Neural progenitor cell (in vitro differentiated cells): ENCODE results near the gene GLG1. TPM values are rescaled to one million over a fixed set of nuclear protein-coding genes. Genes with fewer than 3 reads are reported as not detected.
"Not testable (repeated sequence)": the region's sequence is repeated elsewhere in the genome, so short reads cannot be mapped to it uniquely, and the experiment has no call there.

Source experiments
- DNase-seq: peaks from one replicate; pipeline ENCODE4 v3.0.0-alpha.2; 2016; ENCODE audit warnings: low spot score
- H2AFZ ChIP-seq: fragments of 200-600 bp; sonication (generic); replicated peaks from 2 replicates; pipeline ENCODE4 v1.6.1; 2016; ENCODE audit warnings: antibody characterized with exemption
- H3F3A ChIP-seq: fragments of 200-600 bp; sonication (generic); 2 replicates; pipeline ENCODE4 v1.6.1; 2016; ENCODE audit warnings: antibody characterized with exemption, low read depth
- H3K27ac ChIP-seq: fragments of 200-600 bp; sonication (generic); 2 replicates; pipeline ENCODE4 v1.5.1; 2016; ENCODE audit warnings: mild to moderate bottlenecking
- H3K27me3 ChIP-seq: fragments of 200-600 bp; sonication (generic); 2 replicates; pipeline ENCODE4 v1.6.1; 2016; ENCODE audit warnings: mild to moderate bottlenecking, moderate library complexity
- H3K36me3 ChIP-seq: fragments of 200-600 bp; sonication (generic); 2 replicates; pipeline ENCODE4 v1.5.1; 2016
- H3K4me1 ChIP-seq: fragments of 200-600 bp; sonication (generic); 2 replicates; pipeline ENCODE4 v1.6.1; 2016; ENCODE audit warnings: mixed run types
- H3K4me2 ChIP-seq: fragments of 200-600 bp; sonication (generic); 2 replicates; pipeline ENCODE4 v1.6.1; 2016
- H3K4me3 ChIP-seq: fragments of 200-600 bp; sonication (generic); 2 replicates; pipeline ENCODE4 v1.5.1; 2016
- H3K79me2 ChIP-seq: fragments of 200-600 bp; sonication (generic); 2 replicates; pipeline ENCODE4 v1.6.1; 2016; ENCODE audit warnings: low read depth
- H3K9ac ChIP-seq: fragments of 200-600 bp; sonication (generic); 2 replicates; pipeline ENCODE4 v1.6.1; 2016
- H3K9me3 ChIP-seq: fragments of 200-600 bp; sonication (generic); 2 replicates; pipeline ENCODE4 v1.5.1; 2016; ENCODE audit warnings: low read depth
- H4K20me1 ChIP-seq: fragments of 200-600 bp; sonication (generic); 2 replicates; pipeline ENCODE4 v1.6.1; 2016; ENCODE audit warnings: low read depth
- H3K27ac Mint-ChIP-seq: 3 replicates; pipeline ENCODE4 v1.8.0; 2021; ENCODE audit warnings: mixed read lengths
- H3K27me3 Mint-ChIP-seq: 2 replicates; pipeline ENCODE4 v1.8.0; 2022; ENCODE audit warnings: low read depth, mild to moderate bottlenecking, inconsistent platforms, moderate library complexity, mixed read lengths; ENCODE audit not compliant: insufficient read depth
- H3K36me3 Mint-ChIP-seq: 3 replicates; pipeline ENCODE4 v1.8.0; 2021; ENCODE audit warnings: mixed read lengths
- H3K4me1 Mint-ChIP-seq: 3 replicates; pipeline ENCODE4 v1.8.0; 2021; ENCODE audit warnings: mixed read lengths
- H3K4me3 Mint-ChIP-seq: 3 replicates; pipeline ENCODE4 v1.8.0; 2021; ENCODE audit warnings: mild to moderate bottlenecking, moderate library complexity, mixed read lengths
- H3K9me3 Mint-ChIP-seq: 3 replicates; pipeline ENCODE4 v1.8.0; 2020; ENCODE audit warnings: mixed read lengths
- EZH2 ChIP-seq: fragments of 200-600 bp; sonication (generic); IDR thresholded peaks from 2 replicates; pipeline ENCODE4 v1.6.1; 2017; ENCODE audit warnings: antibody characterized with exemption, mild to moderate bottlenecking, moderate library complexity
- EZH2phosphoT487 ChIP-seq: fragments of 200-600 bp; sonication (generic); IDR thresholded peaks from 2 replicates; pipeline ENCODE4 v1.6.1; 2017; ENCODE audit warnings: antibody characterized with exemption
- total RNA-seq: library from RNA; depleted of rRNA; stranded (reverse); fragments of >200 nt; gene quantifications from 2 replicates; pipeline ENCODE4 v1.2.3, GENCODE V29; 2015; ENCODE audit warnings: low replicate concordance
- TF ChIP-seq, protein P1 (sequence below): fragments of 200-600 bp; sonication (generic); IDR thresholded peaks from 2 replicates; pipeline ENCODE4 v1.5.1; 2017; ENCODE audit warnings: antibody characterized with exemption, mild to moderate bottlenecking

GLG1 gene
- 117 and 138 TPM in 2 replicates for total RNA-seq

DNA sequence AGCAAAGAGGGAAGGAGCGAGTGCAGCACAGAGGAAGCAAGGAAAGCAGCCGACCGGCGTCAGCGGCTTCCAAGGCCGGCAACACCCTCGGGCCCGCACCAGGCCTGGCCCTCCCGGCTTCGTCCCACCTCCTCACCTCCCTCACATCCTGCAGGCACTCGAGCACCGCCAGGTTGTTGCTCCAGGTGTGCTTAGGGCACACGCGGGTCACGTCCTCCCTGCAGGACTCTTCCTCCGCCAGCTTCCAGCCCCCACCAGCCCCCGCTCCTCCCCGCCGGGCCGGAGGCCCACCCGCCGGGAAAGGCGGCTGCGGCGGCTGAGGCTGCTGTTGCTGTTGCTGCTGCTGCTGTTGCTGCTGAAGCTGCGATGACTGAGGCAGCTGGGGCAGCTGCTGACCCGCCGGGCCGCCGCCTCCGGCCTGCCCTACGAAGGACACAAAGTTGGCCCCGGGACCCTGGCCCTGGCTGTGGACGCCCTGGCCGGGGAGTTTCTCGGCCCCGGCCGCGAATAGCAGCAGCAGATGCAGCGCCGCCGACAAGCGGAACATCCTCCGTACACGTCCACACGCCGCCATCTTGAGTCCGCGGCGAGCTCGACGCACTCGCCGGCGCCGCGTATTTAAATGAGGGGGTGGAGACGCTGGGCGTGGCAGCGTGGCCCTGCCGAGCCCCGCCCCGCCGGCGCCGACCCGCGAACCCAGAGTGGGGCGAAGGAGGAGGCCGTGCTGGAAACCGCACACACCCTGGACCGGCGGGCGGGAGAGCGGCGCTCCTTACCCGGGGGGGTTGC is at the start of gene GLG1:
GLG1 (minus strand) TSS at position 594 of the 789 bp plus-strand sequence; CDS start at position 574, 20 bp downstream.
- H3K4me1 Mint-ChIP-seq = peaks cover 35% of the 10 kb centered on the region
- no peak for TF ChIP-seq EZH2
- TF ChIP-seq EZH2phosphoT487 = no peak
- TF ChIP-seq, protein P1, sequence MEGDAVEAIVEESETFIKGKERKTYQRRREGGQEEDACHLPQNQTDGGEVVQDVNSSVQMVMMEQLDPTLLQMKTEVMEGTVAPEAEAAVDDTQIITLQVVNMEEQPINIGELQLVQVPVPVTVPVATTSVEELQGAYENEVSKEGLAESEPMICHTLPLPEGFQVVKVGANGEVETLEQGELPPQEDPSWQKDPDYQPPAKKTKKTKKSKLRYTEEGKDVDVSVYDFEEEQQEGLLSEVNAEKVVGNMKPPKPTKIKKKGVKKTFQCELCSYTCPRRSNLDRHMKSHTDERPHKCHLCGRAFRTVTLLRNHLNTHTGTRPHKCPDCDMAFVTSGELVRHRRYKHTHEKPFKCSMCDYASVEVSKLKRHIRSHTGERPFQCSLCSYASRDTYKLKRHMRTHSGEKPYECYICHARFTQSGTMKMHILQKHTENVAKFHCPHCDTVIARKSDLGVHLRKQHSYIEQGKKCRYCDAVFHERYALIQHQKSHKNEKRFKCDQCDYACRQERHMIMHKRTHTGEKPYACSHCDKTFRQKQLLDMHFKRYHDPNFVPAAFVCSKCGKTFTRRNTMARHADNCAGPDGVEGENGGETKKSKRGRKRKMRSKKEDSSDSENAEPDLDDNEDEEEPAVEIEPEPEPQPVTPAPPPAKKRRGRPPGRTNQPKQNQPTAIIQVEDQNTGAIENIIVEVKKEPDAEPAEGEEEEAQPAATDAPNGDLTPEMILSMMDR = no peak
- Histone ChIP-seq H3K4me2 (peak within 1 kb of the TSS; percentile 81), H3K4me3 (peak within 1 kb of the TSS; percentile 84), H3K9ac (peak within 1 kb of the TSS; percentile 86), H3F3A (peaks cover 19% of the 10 kb centered on the region), H3K9me3 (no peaks in the 10 kb centered on the region), H3K4me1 (peaks cover 21% of the 10 kb centered on the region), H2AFZ (peak within 1 kb of the TSS; percentile 65), H3K27me3 (no peaks in the 10 kb centered on the region), H4K20me1 (peaks cover 44% of the 10 kb centered on the region), H3K36me3 (no peaks in the 10 kb centered on the region), H3K79me2 (peaks cover 52% of the 10 kb centered on the region), H3K27ac (peak within 1 kb of the TSS; percentile 95)
- DNase-seq = peak; percentile 97
- H3K36me3 Mint-ChIP-seq = peaks cover 5% of the 10 kb centered on the region
- H3K27ac Mint-ChIP-seq = peak within 1 kb of the TSS; percentile 96
- H3K9me3 Mint-ChIP-seq = peaks cover 2% of the 10 kb centered on the region
- H3K27me3 Mint-ChIP-seq = no peaks in the 10 kb centered on the region
- H3K4me3 Mint-ChIP-seq = peak within 1 kb of the TSS; percentile 99

- Histone ChIP-seq H3K27ac (peak overlapping the region; percentile 65), H3K9ac (peak overlapping the region; percentile 12), H3K9me3 (no peaks in the 10 kb centered on the region), H3K27me3 (no peaks in the 10 kb centered on the region), H4K20me1 (peaks cover 74% of the 10 kb centered on the region), H3K36me3 (peaks cover 19% of the 10 kb centered on the region), H3K4me3 (no peak overlapping the region), H3K4me1 (peaks cover 9% of the 10 kb centered on the region), H2AFZ (no peak overlapping the region), H3K79me2 (peaks cover 97% of the 10 kb centered on the region), H3F3A (peaks cover 16% of the 10 kb centered on the region), H3K4me2 (peak overlapping the region; percentile 50)
- TF ChIP-seq EZH2phosphoT487 (no peak), EZH2 (no peak)
- TF ChIP-seq, protein P1 = no peak
- peak; percentile 3 for DNase-seq
- Mint-ChIP-seq H3K4me3 (no peak overlapping the region), H3K27me3 (peaks cover 2% of the 10 kb centered on the region), H3K27ac (no peak overlapping the region), H3K36me3 (peaks cover 25% of the 10 kb centered on the region), H3K9me3 (no peaks in the 10 kb centered on the region), H3K4me1 (peaks cover 3% of the 10 kb centered on the region)
These were observed 47.7 kb upstream of the GLG1 start for GRCh38 chr16:74654536-74655050.

- not testable (repeated sequence) for H3K9ac ChIP-seq, H3K27me3 ChIP-seq, H2AFZ ChIP-seq, H3K27me3 Mint-ChIP-seq, H3K27ac ChIP-seq, H3K27ac Mint-ChIP-seq, DNase-seq, H3K4me1 Mint-ChIP-seq, H3K4me1 ChIP-seq, H3K4me3 ChIP-seq, H3K9me3 ChIP-seq, H3K4me2 ChIP-seq, H3K9me3 Mint-ChIP-seq, H3K4me3 Mint-ChIP-seq
- Histone ChIP-seq H4K20me1 (peaks cover 62% of the 10 kb centered on the region), H3F3A (peaks cover 23% of the 10 kb centered on the region), H3K79me2 (peaks cover 87% of the 10 kb centered on the region), H3K36me3 (peaks cover 17% of the 10 kb centered on the region)
- peaks cover 13% of the 10 kb centered on the region for H3K36me3 Mint-ChIP-seq
These were observed 46.0 kb upstream of the GLG1 start for GRCh38 chr16:74652883-74653282.

DNA sequence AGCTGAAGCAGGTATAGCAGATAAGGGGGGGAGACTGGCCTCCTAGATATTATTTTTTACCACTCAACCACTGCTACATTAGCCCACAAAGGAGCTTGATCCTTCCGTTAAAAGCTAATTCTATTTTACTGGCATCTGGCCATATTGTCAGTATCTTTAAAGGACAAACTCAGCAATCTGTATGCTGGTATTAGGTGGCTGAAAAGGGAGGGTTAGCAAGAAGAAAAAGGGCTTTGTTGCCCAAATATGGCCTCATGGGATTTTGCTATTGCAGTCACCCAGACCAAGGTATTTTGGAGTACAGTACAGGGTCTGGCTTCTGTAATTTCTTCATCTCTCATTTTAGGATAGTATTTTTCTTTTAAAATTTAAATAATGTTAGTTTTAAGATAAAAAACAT is 45.3 kb upstream of the GLG1 start:
- Histone ChIP-seq H3K27ac (no peak overlapping the region), H3K36me3 (peaks cover 17% of the 10 kb centered on the region), H3K4me3 (no peak overlapping the region), H3K4me1 (peaks cover 9% of the 10 kb centered on the region), H2AFZ (no peak overlapping the region), H3K9ac (no peak overlapping the region), H3K9me3 (no peaks in the 10 kb centered on the region), H3K79me2 (peaks cover 80% of the 10 kb centered on the region), H3F3A (peaks cover 23% of the 10 kb centered on the region), H4K20me1 (peaks cover 57% of the 10 kb centered on the region), H3K27me3 (no peaks in the 10 kb centered on the region), H3K4me2 (no peak overlapping the region)
- peaks cover 13% of the 10 kb centered on the region for H3K36me3 Mint-ChIP-seq
- peaks cover 2% of the 10 kb centered on the region for H3K27me3 Mint-ChIP-seq
- TF ChIP-seq EZH2 = no peak
- TF ChIP-seq, protein P1 = no peak
- no peak for TF ChIP-seq EZH2phosphoT487
- DNase-seq = no peak
- no peak overlapping the region for H3K27ac Mint-ChIP-seq
- H3K4me3 Mint-ChIP-seq = no peak overlapping the region
- H3K4me1 Mint-ChIP-seq = peaks cover 3% of the 10 kb centered on the region
- no peaks in the 10 kb centered on the region for H3K9me3 Mint-ChIP-seq
